ENCODE data around the gene PPM1H.
A peak's percentile ranks its signal among the peaks of the same experiment; 100 is the strongest.

The PPM1H gene

DNA sequence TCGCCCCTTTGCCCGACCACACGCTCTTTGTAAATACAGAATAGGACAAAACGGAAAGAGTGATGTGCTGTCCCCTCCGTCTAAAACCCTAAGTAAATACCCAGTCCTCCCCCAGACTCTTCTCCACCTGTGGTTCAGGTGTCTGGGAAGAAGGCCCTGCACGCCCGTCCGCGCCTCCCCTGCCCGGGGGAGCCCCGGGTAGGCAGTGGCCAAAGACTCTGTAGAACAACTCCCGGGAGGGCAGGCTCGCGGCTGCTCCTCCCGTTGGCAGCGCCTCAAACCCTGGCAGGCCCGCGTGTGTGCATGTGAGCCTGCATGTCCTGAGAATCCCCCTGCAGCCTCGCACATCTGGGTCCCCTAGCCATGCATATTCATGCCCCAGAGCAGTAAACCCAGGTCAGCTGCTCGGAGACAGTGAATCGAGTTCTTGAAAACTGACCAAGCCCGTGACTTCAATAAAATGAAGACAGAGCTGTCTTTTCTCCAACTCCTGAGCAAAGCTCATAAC is 302.5 kb downstream of the PPM1H start:
- no peak for DNase-seq

DNA sequence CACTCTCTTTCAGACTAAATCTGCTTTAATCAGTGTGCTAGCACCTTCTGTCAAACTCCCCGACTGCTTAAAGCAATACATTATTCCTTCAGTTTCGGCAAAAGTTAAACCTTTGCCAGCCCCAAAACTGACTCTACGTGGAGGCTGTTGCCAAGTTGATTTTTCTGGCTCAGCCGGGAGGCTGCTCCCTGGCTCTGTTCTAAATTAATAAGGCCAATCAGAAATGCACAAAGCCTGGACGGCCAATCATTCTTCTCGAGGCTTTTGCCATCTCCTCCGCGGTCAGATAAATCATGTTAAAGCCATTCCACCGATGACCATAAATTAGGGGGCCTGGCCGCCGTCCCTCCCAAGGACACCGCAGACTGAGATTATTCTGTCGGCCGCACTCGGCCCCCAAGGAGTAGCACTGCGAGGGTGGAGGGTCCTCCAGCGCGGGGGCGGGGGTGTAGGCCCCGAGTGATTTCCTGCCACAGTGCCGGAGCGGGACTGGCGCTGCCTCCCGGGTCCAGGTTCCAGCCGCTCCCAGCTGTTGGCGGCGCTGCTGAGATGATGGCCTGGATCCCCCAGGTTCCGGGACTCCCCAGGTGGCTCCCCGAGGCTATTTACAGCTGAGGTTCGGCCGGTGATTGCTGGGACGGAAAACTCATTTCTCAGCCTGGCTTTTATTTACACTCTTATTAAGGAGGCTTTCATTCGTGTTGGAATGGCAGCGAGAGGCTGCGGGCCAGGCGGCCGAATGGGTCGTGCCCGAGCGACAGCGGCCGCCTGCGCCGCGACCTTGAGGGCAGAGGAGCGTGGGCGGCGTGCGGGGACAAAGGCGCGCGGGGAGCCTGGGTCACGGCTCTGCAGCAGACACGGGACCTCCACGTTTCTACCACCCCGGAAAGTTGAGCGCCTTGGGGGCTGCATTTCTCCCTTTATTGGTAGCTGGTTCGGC is 303.2 kb downstream of the PPM1H start:
- no peak for DNase-seq

DNA sequence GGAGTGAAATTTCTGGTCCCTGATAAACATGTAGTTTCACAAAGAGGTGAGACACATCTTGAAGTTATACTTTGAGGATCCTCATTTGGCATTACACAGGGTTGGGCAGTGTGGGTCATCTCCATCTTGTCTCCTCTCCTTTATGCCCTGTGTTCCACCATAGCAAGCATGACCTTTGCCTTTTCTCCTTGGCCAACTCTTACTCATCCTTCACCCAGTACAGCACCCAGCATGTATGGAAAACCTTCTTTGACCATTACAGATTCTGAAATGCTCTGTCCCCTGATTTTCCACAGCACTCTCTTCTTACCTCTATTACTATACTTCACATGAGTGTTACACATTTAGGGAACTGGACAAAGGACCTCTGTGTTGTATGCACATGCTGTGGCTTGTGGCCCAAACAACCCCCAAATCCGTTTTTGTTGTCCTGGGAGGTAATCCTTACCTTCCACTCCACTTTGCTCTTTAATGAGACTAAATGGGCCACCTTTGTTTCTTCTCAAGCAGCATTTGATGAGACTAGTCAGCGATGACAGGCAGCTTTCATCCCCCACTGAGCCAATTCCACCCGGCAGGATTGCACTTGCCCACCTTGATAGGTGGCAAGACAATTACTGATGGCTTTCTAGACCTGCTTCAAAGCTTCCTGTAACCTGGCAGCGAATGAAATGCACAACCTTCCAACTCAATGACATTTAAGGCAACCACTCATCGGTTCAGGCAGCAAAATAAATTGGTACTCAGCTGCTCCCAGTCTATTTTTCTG is 304.8 kb downstream of the PPM1H start:
- no peak for DNase-seq

DNA sequence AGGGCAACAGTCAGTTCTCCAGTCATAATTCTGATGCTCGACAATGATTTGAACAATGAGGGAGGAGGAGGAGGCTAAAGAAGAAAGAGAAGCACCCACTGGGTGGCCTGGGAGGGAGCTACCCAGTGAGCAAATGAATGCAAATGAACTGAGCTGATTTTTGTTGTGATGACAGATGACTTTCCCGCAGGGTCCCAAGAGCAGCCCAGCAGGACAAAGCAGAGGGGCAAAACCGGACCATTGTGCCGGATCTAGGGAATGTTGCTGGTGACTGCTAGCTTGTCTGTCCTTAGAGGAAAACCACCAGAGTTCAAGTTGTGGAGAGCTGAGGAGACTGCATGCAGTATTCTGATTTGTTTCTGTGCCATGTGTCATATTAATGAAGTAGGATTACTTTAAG is 305.5 kb downstream of the PPM1H start:
- no peak for DNase-seq

DNA sequence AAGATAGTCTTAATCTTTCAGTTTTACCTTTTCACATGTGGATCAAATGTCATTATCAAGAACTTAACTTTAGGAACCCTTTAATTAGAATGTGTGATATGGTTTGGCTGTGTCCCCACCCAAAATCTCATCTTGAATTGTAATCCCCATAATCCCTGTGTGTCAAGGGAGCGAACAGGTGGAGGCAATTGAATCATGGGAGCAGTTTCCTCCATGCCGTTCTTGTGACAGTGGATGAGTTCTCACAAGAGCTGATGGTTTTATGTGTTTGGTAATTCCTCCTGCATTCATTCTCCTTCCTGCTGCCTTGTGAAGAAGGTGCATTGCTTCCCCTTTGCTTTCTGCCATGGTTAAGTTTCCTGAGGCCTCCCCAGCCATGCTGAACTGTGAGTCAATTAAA is 307.8 kb downstream of the PPM1H start:
- no peak for DNase-seq

DNA sequence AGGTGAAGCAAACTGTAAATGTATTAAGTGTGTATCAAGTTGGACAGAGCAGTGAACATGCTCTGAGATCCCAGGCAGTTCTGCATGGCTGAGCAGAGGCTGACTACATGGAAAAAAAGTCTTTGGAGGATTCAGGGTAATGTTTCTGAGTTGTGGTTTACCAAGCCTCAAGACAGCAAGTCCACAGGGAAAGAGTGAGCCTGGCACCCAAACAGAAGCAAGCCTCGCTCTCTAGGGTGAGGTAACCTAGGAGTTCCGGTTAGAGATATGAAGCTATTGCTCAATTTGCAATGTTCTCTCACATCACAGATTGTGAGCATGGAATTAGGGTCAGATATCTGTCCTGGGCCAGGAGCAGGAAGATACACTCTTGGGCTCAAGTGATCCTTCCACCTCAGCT is 309.7 kb downstream of the PPM1H start:
- DNase-seq = no peak

DNA sequence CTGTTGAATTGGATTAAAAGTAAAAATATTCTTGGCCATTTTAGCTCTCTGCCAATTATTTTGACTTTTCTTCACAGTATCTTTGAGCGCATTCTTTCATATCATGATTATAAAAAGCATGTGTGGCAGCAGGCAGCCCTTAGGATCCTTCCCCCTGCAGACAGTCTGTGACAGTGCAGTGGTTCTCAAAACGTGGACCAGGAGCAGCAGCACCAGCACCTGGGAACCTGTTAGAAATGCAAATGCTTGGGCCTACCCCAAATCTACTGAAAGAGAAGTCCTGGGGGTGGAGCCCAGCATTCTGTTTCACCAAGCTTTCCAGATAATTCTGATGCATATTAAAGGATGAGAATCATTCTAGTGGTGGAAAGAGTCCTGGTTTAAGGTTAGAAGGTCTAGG is 312.8 kb downstream of the PPM1H start:
- no peak for DNase-seq

DNA sequence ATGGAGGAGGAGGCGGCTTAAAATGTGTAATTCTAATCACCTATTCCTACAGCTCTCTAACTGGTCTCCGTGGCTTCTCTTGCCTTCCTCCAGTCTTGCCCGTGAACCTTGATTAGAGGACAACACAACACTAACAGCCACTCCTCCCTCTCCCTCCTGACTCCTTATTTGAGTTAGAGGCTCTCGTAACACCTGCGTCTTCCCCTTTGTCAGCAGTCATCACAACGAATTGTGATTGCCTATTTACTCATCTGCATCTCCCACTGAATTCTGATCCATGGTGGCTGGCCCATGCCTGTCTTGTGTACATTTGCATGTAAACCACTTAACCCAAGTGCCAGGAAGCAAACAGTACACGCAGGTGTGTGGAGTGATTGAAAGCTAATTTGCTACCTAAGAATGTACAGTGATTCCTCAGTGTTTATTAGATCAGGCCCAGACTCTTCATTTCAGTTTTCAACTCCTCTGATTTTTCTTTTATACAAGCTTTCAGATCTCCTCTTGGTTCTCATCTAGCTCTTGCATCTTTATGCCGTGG is 313.8 kb downstream of the PPM1H start:
- no peak for DNase-seq

DNA sequence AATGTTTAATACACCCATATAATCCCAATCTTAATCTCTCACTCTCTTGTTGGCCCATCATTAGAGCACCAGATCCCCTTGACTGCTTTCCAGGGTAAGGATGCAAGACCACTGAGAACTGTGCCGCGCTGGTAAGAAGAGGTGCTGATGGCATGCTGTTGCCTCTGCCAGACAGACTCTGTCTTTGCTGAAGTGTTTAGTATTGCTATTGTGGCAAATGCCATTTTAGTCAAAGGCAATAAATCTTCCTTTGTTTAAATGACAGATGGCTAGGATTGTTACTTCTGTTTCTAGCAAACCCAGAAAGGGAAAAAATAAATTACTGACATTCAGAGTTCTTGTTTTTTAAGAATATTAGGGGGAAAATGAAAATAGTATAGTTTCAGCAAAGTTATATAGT is 316.0 kb downstream of the PPM1H start:
- no peak for DNase-seq

DNA sequence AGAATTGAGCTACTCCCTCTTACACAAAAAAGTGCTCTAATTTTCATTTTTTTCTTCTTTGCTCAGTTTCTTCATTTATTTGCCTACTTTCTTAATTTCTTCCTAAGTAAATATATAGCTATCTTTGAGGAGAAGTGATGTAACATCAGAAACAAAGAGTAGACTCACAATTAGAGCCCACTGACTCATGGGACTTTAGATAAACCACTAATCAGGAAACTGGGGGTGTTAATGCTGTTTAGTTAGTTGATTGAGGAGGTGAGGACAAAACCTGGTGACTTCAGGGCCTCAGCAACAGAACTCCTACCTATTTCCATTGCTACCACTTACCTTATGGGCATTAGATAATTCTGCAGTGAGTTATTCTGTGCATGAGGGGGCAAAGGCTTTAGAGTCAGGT is 316.6 kb downstream of the PPM1H start:
- no peak for DNase-seq

DNA sequence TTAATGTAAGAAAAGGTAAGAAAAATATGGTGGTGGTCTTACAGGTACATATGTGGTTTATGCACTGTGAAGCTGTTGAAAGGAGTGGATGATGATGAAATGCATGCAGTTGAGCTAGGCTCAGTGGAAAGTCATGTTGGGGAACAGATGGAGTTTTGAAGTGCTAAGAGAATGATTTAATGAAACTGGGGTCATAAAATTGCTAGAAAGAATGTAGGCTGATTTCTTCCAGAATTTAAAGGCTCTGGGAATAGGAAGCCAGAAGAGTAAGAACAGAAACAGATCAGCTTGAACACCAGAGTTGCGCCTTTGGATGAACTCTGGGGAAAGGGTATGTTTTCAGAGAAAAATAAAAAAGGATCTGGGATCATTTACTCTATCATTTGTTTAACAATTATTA is 321.9 kb downstream of the PPM1H start:
- DNase-seq = no peak

DNA sequence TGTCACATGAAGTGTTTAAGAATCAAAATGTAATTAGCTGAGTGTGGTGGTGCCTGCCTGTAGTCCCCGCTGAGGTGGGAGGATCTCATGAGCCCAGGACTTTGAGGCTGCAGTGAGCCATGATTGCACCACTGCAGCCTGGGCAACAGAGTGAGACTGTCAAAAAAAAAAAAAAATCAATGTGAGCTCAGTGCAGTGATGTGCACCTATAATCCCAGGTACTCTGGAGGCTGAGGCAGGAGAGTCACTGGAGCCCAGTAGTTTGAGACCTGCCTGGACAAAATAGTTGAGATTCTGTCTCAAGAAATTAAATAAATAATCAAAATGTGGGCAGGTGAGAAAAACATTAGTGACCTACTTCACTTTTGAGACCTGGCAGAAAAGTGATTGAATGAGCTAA is 328.3 kb downstream of the PPM1H start:
- no peak for DNase-seq

DNA sequence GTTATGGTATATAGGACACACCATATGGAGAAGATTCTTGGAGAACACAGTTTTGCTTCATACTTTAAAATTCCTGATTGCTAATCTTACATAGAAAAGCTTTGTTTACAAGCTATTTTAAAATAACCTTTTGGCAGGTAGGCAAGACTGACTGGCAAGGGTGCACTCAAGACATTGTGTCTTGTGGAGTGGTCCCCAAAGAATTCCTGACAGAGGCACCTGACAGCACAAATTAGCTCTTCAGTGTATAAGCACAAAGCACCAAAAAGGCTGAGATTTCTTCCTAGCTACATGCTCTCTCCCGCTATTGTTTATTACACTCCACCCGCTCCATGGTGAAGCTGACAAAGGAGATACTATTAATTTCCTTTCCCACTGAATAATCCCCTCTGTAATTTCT is 329.0 kb downstream of the PPM1H start:
- DNase-seq = no peak

DNA sequence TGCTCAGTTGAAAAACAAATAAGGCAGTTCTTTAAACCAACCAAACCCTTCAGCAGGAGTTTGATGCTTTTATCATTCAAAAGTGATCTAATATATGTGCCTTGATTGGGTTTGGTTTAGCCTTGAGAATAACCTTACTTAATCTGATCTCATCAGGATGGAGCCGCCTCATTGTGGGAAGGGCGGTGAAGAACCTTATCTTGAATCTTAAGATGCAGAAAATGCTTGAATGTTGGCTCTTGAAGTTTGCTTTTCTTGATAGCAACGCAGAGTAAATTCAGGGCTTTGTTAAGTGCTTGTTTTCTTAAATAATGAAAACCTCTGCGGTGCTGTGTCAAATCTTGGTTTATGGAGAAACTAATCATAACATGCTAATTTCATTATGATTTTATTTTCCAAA is 330.1 kb downstream of the PPM1H start:
- no peak for DNase-seq

DNA sequence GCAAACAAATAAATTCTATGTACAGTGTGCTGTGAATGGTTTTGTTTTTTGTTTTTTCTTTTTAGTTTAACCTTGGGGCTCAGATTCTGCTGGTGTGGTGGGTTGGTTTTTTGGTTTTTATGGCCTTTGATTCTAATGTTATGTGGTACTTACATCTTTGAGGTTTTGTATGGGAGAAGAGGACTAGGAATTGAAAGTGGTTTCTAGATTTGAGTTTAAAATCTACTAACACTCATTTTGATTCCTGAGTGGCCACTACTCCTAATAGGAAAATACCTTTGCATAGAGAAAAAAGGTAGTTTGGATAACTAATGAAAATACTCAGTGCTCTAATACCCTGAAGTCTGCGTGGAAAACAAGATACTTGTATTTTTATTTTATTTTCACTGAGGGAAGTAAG is 330.6 kb downstream of the PPM1H start:
- no peak for DNase-seq

DNA sequence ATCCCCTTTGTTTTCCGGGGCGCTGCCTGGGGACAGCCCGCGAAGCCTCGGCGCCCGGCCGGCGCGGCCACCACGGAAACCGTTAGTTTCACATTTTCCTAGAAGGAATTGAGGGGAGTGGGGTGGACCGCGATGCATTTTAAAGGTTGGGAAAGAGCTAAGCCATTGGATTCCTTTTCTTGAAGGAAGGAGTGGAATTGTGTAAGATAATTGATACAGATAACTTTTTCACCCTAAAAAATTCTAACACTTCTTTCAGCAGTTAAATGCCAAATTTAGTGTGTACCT is 331.2 kb downstream of the PPM1H start:
- no peak for DNase-seq

DNA sequence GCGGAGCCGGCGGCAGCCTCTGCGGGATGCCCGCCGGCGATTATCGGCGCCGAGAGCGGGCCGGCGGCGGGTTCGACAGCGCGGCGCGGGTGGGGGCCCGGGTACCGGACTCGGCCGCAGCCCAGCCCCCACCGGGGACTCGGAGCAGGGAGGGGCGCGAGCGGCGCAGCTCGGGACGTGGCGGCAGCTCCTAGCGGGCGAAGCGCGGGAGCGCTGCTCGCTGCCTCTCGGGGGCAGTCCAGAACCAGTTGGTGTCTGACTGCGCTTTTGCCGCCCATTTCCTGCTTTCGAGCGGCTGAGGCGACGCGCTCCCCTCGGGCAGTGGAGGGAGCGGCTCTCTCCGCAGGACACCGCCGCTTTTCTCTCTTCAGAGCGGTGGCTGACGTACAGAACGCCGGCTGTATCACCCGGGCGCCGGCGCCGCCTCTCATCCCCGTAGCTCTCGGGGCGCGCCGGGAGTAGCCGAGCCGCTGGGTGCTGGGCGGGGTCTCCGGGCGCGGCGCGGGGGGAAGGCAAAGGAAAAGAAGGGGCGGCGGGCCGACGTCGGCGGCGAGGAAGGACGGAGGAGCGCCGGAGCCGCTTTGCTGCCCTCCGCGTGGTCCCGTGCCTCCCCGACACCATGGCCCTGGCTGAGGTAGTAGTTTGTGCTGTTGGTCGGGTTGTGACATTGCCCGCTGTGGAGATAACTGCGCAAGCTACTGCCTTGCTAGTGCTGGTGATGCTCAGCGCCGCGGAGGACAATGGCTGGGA is 331.7 kb downstream of the PPM1H start:
- DNase-seq = peak; percentile 73

DNA sequence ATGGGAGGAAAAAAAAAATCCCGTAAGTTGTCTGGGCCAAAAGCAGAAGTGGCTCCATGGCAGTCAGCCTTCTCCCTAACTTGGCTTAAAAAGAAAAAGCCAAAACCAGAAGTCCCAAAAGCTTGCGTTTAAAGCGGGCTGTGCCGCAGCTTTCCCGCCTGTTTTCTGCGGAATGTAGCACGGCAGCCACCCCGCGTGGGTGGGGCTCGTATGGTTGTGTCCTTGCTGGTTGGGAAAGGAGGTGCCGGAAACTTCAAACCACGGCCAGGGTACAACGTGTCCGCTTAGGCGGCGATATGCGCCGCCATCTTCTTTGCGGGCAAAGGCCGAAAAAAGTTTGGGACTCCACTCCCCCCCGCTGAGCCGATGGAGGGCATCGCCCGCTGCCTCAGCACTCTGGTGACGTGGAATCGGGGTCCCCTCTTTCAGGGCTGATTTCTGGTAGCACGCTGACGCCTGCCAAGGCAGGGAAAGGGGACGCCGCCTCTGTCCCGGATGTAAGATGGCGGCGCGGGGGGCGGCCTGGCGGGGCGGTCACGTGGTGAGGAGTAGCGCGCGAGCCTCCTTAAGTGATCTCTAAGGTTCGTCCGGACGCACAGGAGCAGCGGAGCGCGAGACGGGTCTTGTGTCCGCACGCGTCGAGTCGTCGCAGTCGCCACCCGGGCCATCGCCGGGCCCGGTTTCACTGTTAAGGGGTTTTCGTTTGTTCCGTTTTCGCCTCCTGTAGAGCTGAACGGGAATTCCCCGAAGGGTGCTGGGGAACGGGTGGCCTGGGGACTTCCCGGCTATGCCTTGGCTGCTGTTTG is 332.5 kb downstream of the PPM1H start:
- peak; percentile 81 for DNase-seq

DNA sequence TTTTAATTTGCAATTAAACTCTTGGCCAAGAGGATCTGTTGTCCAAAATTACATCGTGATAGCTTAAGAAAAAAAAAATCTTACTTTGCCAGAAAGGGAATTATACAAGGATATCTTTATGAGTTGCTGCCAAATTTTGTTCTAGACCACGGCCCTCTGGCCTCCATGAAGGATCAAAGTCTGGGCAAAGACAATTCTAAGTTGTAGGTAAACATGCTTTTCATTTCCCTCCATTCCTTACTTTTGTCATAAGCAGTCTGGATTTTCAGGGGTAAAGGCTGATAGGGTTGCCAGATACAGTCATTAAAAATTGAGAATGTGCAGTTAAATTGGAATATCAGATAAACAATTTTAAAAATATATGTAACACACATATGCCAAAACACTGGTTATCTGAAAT is 333.2 kb downstream of the PPM1H start:
- DNase-seq = no peak

DNA sequence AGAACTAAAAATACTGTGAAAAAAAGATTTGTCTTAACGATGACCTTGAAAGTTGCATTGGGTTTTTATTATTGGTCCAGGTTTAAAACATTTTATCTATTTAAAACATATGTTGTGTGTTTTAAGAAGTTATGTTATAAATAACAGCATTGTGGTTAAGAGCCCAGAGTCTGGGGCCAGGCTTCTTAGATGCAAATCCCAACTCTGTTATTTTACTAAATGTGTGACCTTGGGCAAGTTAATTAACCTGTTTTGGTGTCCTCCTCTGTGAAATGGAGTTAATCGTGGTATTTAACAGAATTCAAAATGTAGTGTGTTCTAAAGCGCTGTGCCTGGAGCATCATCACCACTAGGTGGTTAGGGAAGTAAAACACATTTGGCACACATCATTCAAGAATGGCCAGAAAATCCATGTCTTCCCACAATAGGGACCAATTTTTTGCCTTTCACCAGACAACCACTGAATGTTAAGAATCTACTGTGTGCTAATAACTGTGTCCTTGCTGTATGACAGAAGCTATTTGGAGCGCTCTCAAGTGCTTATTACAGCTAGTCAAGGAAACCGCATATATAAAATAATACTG is 335.0 kb downstream of the PPM1H start:
- DNase-seq = no peak

DNA sequence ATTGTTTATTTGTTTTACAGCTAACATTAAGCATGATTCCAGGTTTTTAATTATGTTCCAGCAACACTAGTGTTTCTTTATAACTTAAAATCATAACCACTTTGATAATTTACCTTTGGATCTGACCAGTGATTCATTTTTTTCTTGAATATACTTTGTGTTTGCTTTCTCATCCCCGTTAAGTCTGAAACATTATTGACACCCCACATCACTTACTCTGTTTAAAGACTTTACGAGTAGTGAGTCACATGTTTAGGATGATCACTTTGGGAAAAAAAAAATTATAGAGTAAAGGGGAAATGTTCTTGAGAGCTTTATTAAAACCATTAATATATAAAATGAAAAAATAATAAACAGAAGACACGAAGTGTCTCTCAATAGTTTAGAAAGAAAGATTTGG is 336.1 kb downstream of the PPM1H start:
- DNase-seq = no peak

DNA sequence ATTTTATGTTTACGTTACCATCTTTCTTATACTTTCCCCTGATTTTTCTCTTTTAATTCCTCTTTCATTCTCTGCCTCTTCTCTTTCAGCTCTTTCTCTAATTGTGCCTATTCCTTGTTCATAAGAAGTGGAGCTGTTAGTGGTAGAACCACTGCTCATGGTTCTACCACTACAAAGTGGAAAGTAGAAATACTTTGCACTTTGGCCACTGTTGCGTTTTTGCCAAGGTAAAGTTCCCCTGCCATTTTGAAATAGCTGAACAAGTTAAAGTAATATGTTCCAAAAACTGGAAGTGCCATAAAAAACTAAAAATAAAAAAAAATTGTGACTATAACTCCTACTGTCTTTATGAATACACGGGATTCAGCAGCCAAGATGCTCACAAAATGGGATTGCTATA is 337.7 kb downstream of the PPM1H start:
- no peak for DNase-seq

Measured in effector CD8-positive, alpha-beta T cell (primary cell).